WTC11 (cell line): ENCODE results near the gene LIG3. TPM values are rescaled to one million over a fixed set of nuclear protein-coding genes. Genes with fewer than 3 reads are reported as not detected.
A peak's percentile ranks its signal among the peaks of the same experiment; 100 is the strongest.

Experiments
- ATAC-seq: fragments of 200-7000 bp; cut with Tn5 transposase; 2 replicates; pipeline ENCODE4 v1.10.0; 2021; ENCODE audit warnings: mild to moderate bottlenecking, moderate library complexity
- CTCF ChIA-PET: fragments of 300-600 bp; sonication (Branson Sonifier 250); formaldehyde crosslinking; loops from one replicate; lab custom pipeline; 2021; ENCODE audit warnings: antibody characterized with exemption; lab: Charles Lee
- POLR2A ChIA-PET: fragments of 350-600 bp; sonication (Branson Sonifier 250); formaldehyde crosslinking; loops from one replicate; lab custom pipeline; 2021; ENCODE audit warnings: antibody characterized with exemption; lab: Charles Lee
- DNase-seq: peaks from one replicate; pipeline ENCODE4 v3.0.0; 2021; ENCODE audit warnings: low spot score
- H3K27ac Mint-ChIP-seq: 2 replicates; pipeline ENCODE4 v1.8.0; 2021; ENCODE audit warnings: mixed read lengths
- H3K27me3 Mint-ChIP-seq: 2 replicates; pipeline ENCODE4 v1.8.0; 2021; ENCODE audit warnings: low read depth, mild to moderate bottlenecking, moderate library complexity, mixed read lengths
- H3K36me3 Mint-ChIP-seq: 2 replicates; pipeline ENCODE4 v1.8.0; 2021; ENCODE audit warnings: mixed read lengths
- H3K4me1 Mint-ChIP-seq: 2 replicates; pipeline ENCODE4 v1.8.0; 2022; ENCODE audit warnings: mixed read lengths
- H3K4me3 Mint-ChIP-seq: 2 replicates; pipeline ENCODE4 v1.8.0; 2021; ENCODE audit warnings: mild to moderate bottlenecking, moderate library complexity, mixed read lengths
- H3K9me3 Mint-ChIP-seq: 2 replicates; pipeline ENCODE4 v1.8.0; 2021; ENCODE audit warnings: mixed read lengths
- CDX4 ChIP-seq: fragments of 250-450 bp; sonication (Bioruptor Pico); IDR thresholded peaks from 2 replicates; pipeline ENCODE4 v1.9.0; 2021; ENCODE audit warnings: moderate library complexity, mild to moderate bottlenecking, inconsistent platforms, borderline replicate concordance
- CTCF ChIP-seq: fragments of 200-600 bp; IDR thresholded peaks from 2 replicates; pipeline ENCODE4 v1.8.0; 2022; ENCODE audit warnings: antibody characterized with exemption
- E2F5 ChIP-seq: sonication (generic); formaldehyde crosslinking; IDR thresholded peaks from 2 replicates; pipeline ENCODE4 v1.8.1; 2022; ENCODE audit warnings: mild to moderate bottlenecking, moderate library complexity, missing genetic modification reagents
- FOXP4 ChIP-seq: sonication (generic); formaldehyde crosslinking; IDR thresholded peaks from 2 replicates; pipeline ENCODE4 v1.8.0; 2022; ENCODE audit warnings: mild to moderate bottlenecking, missing genetic modification reagents
- HMGXB4 ChIP-seq: sonication (generic); formaldehyde crosslinking; IDR thresholded peaks from 2 replicates; pipeline ENCODE4 v1.8.1; 2023; ENCODE audit warnings: mild to moderate bottlenecking, moderate library complexity, missing genetic modification reagents
- IRF2 ChIP-seq: sonication (generic); formaldehyde crosslinking; IDR thresholded peaks from 2 replicates; pipeline ENCODE4 v1.8.0; 2022; ENCODE audit warnings: low read depth, missing genetic modification reagents, borderline replicate concordance
- MLX ChIP-seq: sonication (generic); formaldehyde crosslinking; IDR thresholded peaks from 2 replicates; pipeline ENCODE4 v1.8.1; 2023; ENCODE audit warnings: mild to moderate bottlenecking, missing genetic modification reagents, moderate library complexity
- MXD4 ChIP-seq: fragments of 250-450 bp; sonication (Bioruptor Pico); IDR thresholded peaks from 2 replicates; pipeline ENCODE4 v1.8.0; 2021; ENCODE audit warnings: mild to moderate bottlenecking, moderate library complexity, borderline replicate concordance
- NFYB ChIP-seq: sonication (generic); formaldehyde crosslinking; conservative IDR thresholded peaks from 2 replicates; pipeline ENCODE4 v1.8.0; 2022; ENCODE audit warnings: low read depth, missing genetic modification reagents
- RORB ChIP-seq: fragments of 250-450 bp; sonication (Bioruptor Pico); IDR thresholded peaks from 2 replicates; pipeline ENCODE4 v1.9.0; 2021; ENCODE audit warnings: mild to moderate bottlenecking
- SOX15 ChIP-seq: fragments of 250-450 bp; sonication (Bioruptor Pico); IDR thresholded peaks from 2 replicates; pipeline ENCODE4 v1.9.0; 2021; ENCODE audit warnings: mild to moderate bottlenecking
- STAT6 ChIP-seq: sonication (generic); formaldehyde crosslinking; conservative IDR thresholded peaks from 2 replicates; pipeline ENCODE4 v1.8.1; 2023; ENCODE audit warnings: mild to moderate bottlenecking, low read depth, missing genetic modification reagents, moderate library complexity
- TCF7 ChIP-seq: sonication (generic); formaldehyde crosslinking; IDR thresholded peaks from 2 replicates; pipeline ENCODE4 v1.8.0; 2022; ENCODE audit warnings: mild to moderate bottlenecking, low read depth, missing genetic modification reagents, moderate library complexity
- TP53 ChIP-seq: sonication (generic); formaldehyde crosslinking; IDR thresholded peaks from 2 replicates; pipeline ENCODE4 v1.8.1; 2023; ENCODE audit warnings: mild to moderate bottlenecking, missing genetic modification reagents
- ZBTB21 ChIP-seq: sonication (generic); formaldehyde crosslinking; IDR thresholded peaks from 2 replicates; pipeline ENCODE4 v1.8.1; 2023; ENCODE audit warnings: mild to moderate bottlenecking, missing genetic modification reagents, borderline replicate concordance
- ZNF396 ChIP-seq: fragments of 250-450 bp; sonication (Bioruptor Pico); IDR thresholded peaks from 2 replicates; pipeline ENCODE4 v1.8.0; 2021; ENCODE audit warnings: mild to moderate bottlenecking, moderate library complexity, borderline replicate concordance
- ZNF512 ChIP-seq: sonication (generic); formaldehyde crosslinking; IDR thresholded peaks from 2 replicates; pipeline ENCODE4 v1.8.1; 2022; ENCODE audit warnings: missing genetic modification reagents, borderline replicate concordance
- total RNA-seq: library from RNA; stranded (reverse); gene quantifications from 3 replicates; pipeline ENCODE4 v1.2.3, GENCODE V29; 2021

The LIG3 gene
- total RNA-seq, 1 experiment from 2014 or later, result 92.3 TPM

- Mint-ChIP-seq H3K27ac (no peak overlapping the region), H3K4me1 (peaks cover 26% of the 10 kb centered on the region), H3K27me3 (peaks cover 1% of the 10 kb centered on the region; the same call in 1 of the 2 replicates), H3K36me3 (peaks cover 14% of the 10 kb centered on the region), H3K9me3 (no peaks in the 10 kb centered on the region), H3K4me3 (peak overlapping the region; percentile 93)
- ATAC-seq, result no peak
- DNase-seq, result no peak
- ChIA-PET CTCF (interaction anchor here (0.9 to 1.2 kb wide), 2 partner anchors 111 to 141 kb away, joined by 3 read pairs; no protein-coding TSS in a partner anchor), POLR2A (interaction anchor here (0.6 kb wide), 1 partner anchor 177 kb away, joined by 3 read pairs; no protein-coding TSS in a partner anchor)
- TF ChIP-seq MXD4 (no peak), E2F5 (CRISPR knock-in tag) (no peak), STAT6 (CRISPR knock-in tag) (no peak), HMGXB4 (CRISPR knock-in tag) (no peak), SOX15 (no peak), RORB (CRISPR knock-in tag) (no peak), FOXP4 (no peak), CTCF (no peak), NFYB (CRISPR knock-in tag) (no peak), CDX4 (no peak), MLX (no peak), TCF7 (CRISPR knock-in tag) (no peak), ZBTB21 (CRISPR knock-in tag) (no peak), IRF2 (CRISPR knock-in tag) (no peak), ZNF396 (no peak), TP53 (CRISPR knock-in tag) (no peak), ZNF512 (CRISPR knock-in tag) (no peak)
These were observed 1.2 kb upstream of the LIG3 start for GRCh38 chr17:34979153-34979552.
